ENCODE measurements around the gene QRFP.

DNA sequence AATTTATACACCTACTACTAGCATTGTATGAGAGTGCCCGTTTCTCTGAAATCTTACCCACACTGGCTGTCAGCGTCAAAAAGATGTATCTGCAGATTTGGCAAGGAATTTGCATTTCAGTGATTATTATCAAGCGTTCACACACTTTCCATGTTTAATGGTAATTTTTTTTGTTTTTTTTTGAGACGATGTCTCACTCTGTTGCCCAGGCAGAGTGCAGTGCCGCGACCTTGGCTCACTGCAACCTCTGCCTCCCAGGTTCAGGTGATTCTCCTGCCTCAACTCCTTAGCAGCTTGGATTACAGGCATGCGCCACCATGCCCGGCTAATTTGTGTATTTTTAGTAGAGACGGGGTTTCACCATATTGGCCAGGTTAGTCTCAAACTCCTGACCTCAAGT, 47.3 kb downstream of the QRFP start:
- TF ChIP-seq, protein P1, sequence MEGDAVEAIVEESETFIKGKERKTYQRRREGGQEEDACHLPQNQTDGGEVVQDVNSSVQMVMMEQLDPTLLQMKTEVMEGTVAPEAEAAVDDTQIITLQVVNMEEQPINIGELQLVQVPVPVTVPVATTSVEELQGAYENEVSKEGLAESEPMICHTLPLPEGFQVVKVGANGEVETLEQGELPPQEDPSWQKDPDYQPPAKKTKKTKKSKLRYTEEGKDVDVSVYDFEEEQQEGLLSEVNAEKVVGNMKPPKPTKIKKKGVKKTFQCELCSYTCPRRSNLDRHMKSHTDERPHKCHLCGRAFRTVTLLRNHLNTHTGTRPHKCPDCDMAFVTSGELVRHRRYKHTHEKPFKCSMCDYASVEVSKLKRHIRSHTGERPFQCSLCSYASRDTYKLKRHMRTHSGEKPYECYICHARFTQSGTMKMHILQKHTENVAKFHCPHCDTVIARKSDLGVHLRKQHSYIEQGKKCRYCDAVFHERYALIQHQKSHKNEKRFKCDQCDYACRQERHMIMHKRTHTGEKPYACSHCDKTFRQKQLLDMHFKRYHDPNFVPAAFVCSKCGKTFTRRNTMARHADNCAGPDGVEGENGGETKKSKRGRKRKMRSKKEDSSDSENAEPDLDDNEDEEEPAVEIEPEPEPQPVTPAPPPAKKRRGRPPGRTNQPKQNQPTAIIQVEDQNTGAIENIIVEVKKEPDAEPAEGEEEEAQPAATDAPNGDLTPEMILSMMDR (IDR thresholded peaks at IDR 0.05), result no peak
- TF ChIP-seq ZFX (IDR thresholded peaks at IDR 0.05; ENCODE audit: borderline replicate concordance), result no peak

Measured in 22Rv1 (cell line).